Liver (tissue), 9 donors: ENCODE results near the gene CCDC30. TPM values are rescaled to one million over a fixed set of nuclear protein-coding genes. Genes with fewer than 3 reads are reported as not detected.

Experiments used
- DNase-seq: peaks from one replicate; pipeline ENCODE4 v3.0.0-alpha.2; 2017; ENCODE audit warnings: low spot score
- H3K27ac ChIP-seq, 2 donors: one replicate each; pipeline ENCODE4 v1.7.0; 2013; ENCODE audit warnings: inconsistent platforms in 2 of 2, low read length in 2 of 2, control low read depth in 1 of 2, low read depth in 1 of 2, mild to moderate bottlenecking in 1 of 2
- H3K27me3 ChIP-seq, 4 donors: one replicate each; pipeline versions ENCODE4 v1.6.1 to v1.7.0; 2013; ENCODE audit warnings: low read length in 3 of 4, inconsistent platforms in 1 of 4, mild to moderate bottlenecking in 1 of 4, moderate library complexity in 1 of 4; ENCODE audit not compliant: control insufficient read depth in 4 of 4, insufficient read depth in 4 of 4
- H3K36me3 ChIP-seq, 4 donors: one replicate each; pipeline versions ENCODE4 v1.6.1 to v1.7.0; 2013; ENCODE audit warnings: low read length in 3 of 4, mild to moderate bottlenecking in 3 of 4, low read depth in 1 of 4, moderate library complexity in 1 of 4; ENCODE audit not compliant: control insufficient read depth in 4 of 4, insufficient read depth in 3 of 4
- H3K4me1 ChIP-seq, 4 donors: one replicate each; pipeline versions ENCODE4 v1.6.1 to v1.7.0; 2013; ENCODE audit warnings: low read length in 3 of 4, mild to moderate bottlenecking in 3 of 4, moderate library complexity in 1 of 4; ENCODE audit not compliant: control insufficient read depth in 4 of 4, insufficient read depth in 4 of 4
- H3K4me3 ChIP-seq, 3 donors: one replicate each; pipeline versions ENCODE4 v1.6.1 to v1.7.0; 2013; ENCODE audit warnings: low read length in 3 of 3, control low read depth in 1 of 3, low read depth in 1 of 3, mild to moderate bottlenecking in 1 of 3
- H3K9ac ChIP-seq, 2 donors: one replicate each; pipeline ENCODE4 v1.7.0; 2013; ENCODE audit warnings: low read length in 2 of 2, mild to moderate bottlenecking in 2 of 2, moderate library complexity in 2 of 2, control low read depth in 1 of 2, low read depth in 1 of 2
- H3K9me3 ChIP-seq, 4 donors: one replicate each; pipeline versions ENCODE4 v1.6.1 to v1.7.0; 2013; ENCODE audit warnings: low read length in 3 of 4; ENCODE audit not compliant: control insufficient read depth in 4 of 4
- ATF3 ChIP-seq: IDR thresholded peaks from 2 replicates; pipeline ENCODE4 v1.6.1; 2016; ENCODE audit warnings: antibody characterized with exemption
- CTCF ChIP-seq: fragments of 150-350 bp; IDR thresholded peaks from 2 replicates; pipeline ENCODE4 v1.5.1; 2017; ENCODE audit warnings: improper control_type of control experiment, low read depth, low read length; ENCODE audit not compliant: missing input control
- EGR1 ChIP-seq, 2 donors: IDR thresholded peaks; 2 replicates each; pipeline ENCODE4 v1.6.1; 2016 to 2018; ENCODE audit warnings: antibody characterized with exemption in 2 of 2, low read depth in 2 of 2
- FOXA1 ChIP-seq: IDR thresholded peaks from 2 replicates; pipeline ENCODE4 v1.6.1; 2016; ENCODE audit warnings: antibody characterized with exemption
- FOXA2 ChIP-seq: IDR thresholded peaks from 2 replicates; pipeline ENCODE4 v1.6.1; 2016; ENCODE audit warnings: antibody characterized with exemption
- GABPA ChIP-seq, 2 donors: IDR thresholded peaks in 1 of 2; conservative IDR thresholded peaks in 1 of 2; 2 replicates each; pipeline ENCODE4 v1.6.1; 2016; ENCODE audit warnings: antibody characterized with exemption in 2 of 2, mild to moderate bottlenecking in 1 of 2, moderate library complexity in 1 of 2
- HNF4A ChIP-seq, 2 donors: conservative IDR thresholded peaks; 2 replicates each; pipeline ENCODE4 v1.6.1; 2016; ENCODE audit warnings: antibody characterized with exemption in 2 of 2, mild to moderate bottlenecking in 2 of 2
- HNF4G ChIP-seq: IDR thresholded peaks from 2 replicates; pipeline ENCODE4 v1.6.1; 2016; ENCODE audit warnings: antibody characterized with exemption
- JUND ChIP-seq, 2 donors: IDR thresholded peaks; 2 replicates each; pipeline ENCODE4 v1.6.1; 2016; ENCODE audit warnings: antibody characterized with exemption in 2 of 2
- MAX ChIP-seq: IDR thresholded peaks from 2 replicates; pipeline ENCODE4 v1.6.1; 2016; ENCODE audit warnings: antibody characterized with exemption
- NR2F2 ChIP-seq: IDR thresholded peaks from 2 replicates; pipeline ENCODE4 v1.6.1; 2016; ENCODE audit warnings: antibody characterized with exemption
- RAD21 ChIP-seq, 2 donors: IDR thresholded peaks; 2 replicates each; pipeline ENCODE4 v1.6.1; 2016; ENCODE audit warnings: antibody characterized with exemption in 2 of 2, mild to moderate bottlenecking in 2 of 2
- REST ChIP-seq: IDR thresholded peaks from 2 replicates; pipeline ENCODE4 v1.6.1; 2016; ENCODE audit warnings: antibody characterized with exemption, mild to moderate bottlenecking
- RXRA ChIP-seq, 2 donors: IDR thresholded peaks; 2 replicates each; pipeline ENCODE4 v1.6.1; 2017 to 2018; ENCODE audit warnings: antibody characterized with exemption in 2 of 2, mild to moderate bottlenecking in 1 of 2
- SP1 ChIP-seq: IDR thresholded peaks from 2 replicates; pipeline ENCODE4 v1.6.1; 2018; ENCODE audit warnings: antibody characterized with exemption, mild to moderate bottlenecking
- TAF1 ChIP-seq: conservative IDR thresholded peaks from 2 replicates; pipeline ENCODE4 v1.6.1; 2016; ENCODE audit warnings: antibody characterized with exemption, mild to moderate bottlenecking
- YY1 ChIP-seq: IDR thresholded peaks from 2 replicates; pipeline ENCODE4 v1.6.1; 2016; ENCODE audit warnings: antibody characterized with exemption, mild to moderate bottlenecking
- ZBTB33 ChIP-seq: IDR thresholded peaks from 2 replicates; pipeline ENCODE4 v1.6.1; 2016; ENCODE audit warnings: antibody characterized with exemption
- WGBS: extraction: QIAGEN DNeasy Blood & Tissue Kit; methylation state at CpG from one replicate; pipeline ENCODE4 v1.1.7; 2013; 5-methylcytosine and 5-hydroxymethylcytosine counted together
- polyA plus RNA-seq, 2 donors: library from polyadenylated mRNA; stranded (reverse) in 1 of 2; unstranded in 1 of 2; fragments of 200-250 nt in 1 of 2; fragments of >200 nt in 1 of 2; fragmentation: Nextera tagmentation in 1 of 2; extraction: Ambion mirVana in 1 of 2; gene quantifications; one replicate each; pipeline versions ENCODE4 v1.2.1 to v1.2.3, GENCODE V29; 2013 to 2015
- total RNA-seq, 2 donors: library from RNA; depleted of rRNA; stranded (reverse); fragments of >200 nt; gene quantifications; one replicate each; pipeline ENCODE4 v1.2.3, GENCODE V29; 2014
- donor health status: healthy.
- donor health status: healthy.
- donor health status: healthy.
- donor health status: healthy.
- donor health status: healthy.

CCDC30 gene
- total and polyA plus RNA-seq, 4 donors = 0.07 to 2.0 (median 1.3) TPM

- WGBS = 91% methylated on average over 7 of the region's 7 CpGs
- no peaks in the 10 kb centered on the region for H3K36me3 ChIP-seq
- H3K4me3 ChIP-seq = no peak overlapping the region
- no peaks in the 10 kb centered on the region for H3K9me3 ChIP-seq
- no peak overlapping the region for H3K27ac ChIP-seq
- DNase-seq = no peak
- no peaks in the 10 kb centered on the region for H3K27me3 ChIP-seq
- no peak for TF ChIP-seq SP1
- no peak for TF ChIP-seq RXRA (IDR thresholded peaks at IDR 0.05)
- TF ChIP-seq HNF4A (conservative IDR thresholded peaks at IDR 0.05) = no peak
- no peak for TF ChIP-seq NR2F2
- TF ChIP-seq ZBTB33 = no peak
- TF ChIP-seq REST = no peak
- no peak for TF ChIP-seq FOXA2
- TF ChIP-seq TAF1 = no peak
- no peak for TF ChIP-seq HNF4G
- TF ChIP-seq ATF3 = no peak
- no peak for TF ChIP-seq JUND (IDR thresholded peaks at IDR 0.05)
- TF ChIP-seq RAD21 (IDR thresholded peaks at IDR 0.05) = no peak
- TF ChIP-seq FOXA1 = no peak
- TF ChIP-seq MAX = no peak
- TF ChIP-seq GABPA (IDR thresholded peaks at IDR 0.05 in 1 of 2, conservative IDR thresholded peaks at IDR 0.05 in 1 of 2) = no peak
- no peak for TF ChIP-seq EGR1 (IDR thresholded peaks at IDR 0.05; ENCODE audit: low read depth in 2 of 2)
- no peak overlapping the region for H3K9ac ChIP-seq
- peaks cover 0 to 17% (median 13%) of the 10 kb centered on the region in 4 donors for H3K4me1 ChIP-seq
Observed at GRCh38 chr1:42420121-42420520, 43.0 kb upstream of the CCDC30 start.

GRCh38 chr1:42420911-42421585 is 42.0 kb upstream of the CCDC30 start:
- Histone ChIP-seq H3K27ac (no peak overlapping the region), H3K9ac (no peak overlapping the region), H3K36me3 (no peaks in the 10 kb centered on the region), H3K4me1 (peaks cover 0 to 17% (median 13%) of the 10 kb centered on the region in 4 donors), H3K4me3 (no peak overlapping the region), H3K27me3 (no peaks in the 10 kb centered on the region), H3K9me3 (no peaks in the 10 kb centered on the region)
- TF ChIP-seq RAD21 (IDR thresholded peaks at IDR 0.05) (no peak), HNF4A (conservative IDR thresholded peaks at IDR 0.05) (no peak), FOXA1 (no peak), REST (no peak), FOXA2 (no peak), EGR1 (IDR thresholded peaks at IDR 0.05; ENCODE audit: low read depth in 2 of 2) (no peak), GABPA (IDR thresholded peaks at IDR 0.05 in 1 of 2, conservative IDR thresholded peaks at IDR 0.05 in 1 of 2) (no peak), ATF3 (no peak), JUND (IDR thresholded peaks at IDR 0.05) (no peak), YY1 (no peak), MAX (no peak), CTCF (no peak)
- no peak for DNase-seq
- WGBS = 57% methylated on average over 10 of the region's 10 CpGs
